A549 treated with AZD9567 at 1 μM for 4 hours (cell line): ENCODE data around the gene DYRK1B. TPM values are rescaled to one million over a fixed set of nuclear protein-coding genes. Genes with fewer than 3 reads are reported as not detected.

ENCODE experiments used
- total RNA-seq: library from RNA; stranded (reverse); fragments of 200-300 nt; extraction: Qiagen RNA extraction; gene quantifications from 5 replicates; pipeline ENCODE4 v1.2.3, GENCODE V29; 2022; ENCODE audit not compliant: insufficient read depth

The DYRK1B gene
- 12.6 to 21.5 TPM (median 21.4 TPM) in 5 replicates for total RNA-seq

DNA sequence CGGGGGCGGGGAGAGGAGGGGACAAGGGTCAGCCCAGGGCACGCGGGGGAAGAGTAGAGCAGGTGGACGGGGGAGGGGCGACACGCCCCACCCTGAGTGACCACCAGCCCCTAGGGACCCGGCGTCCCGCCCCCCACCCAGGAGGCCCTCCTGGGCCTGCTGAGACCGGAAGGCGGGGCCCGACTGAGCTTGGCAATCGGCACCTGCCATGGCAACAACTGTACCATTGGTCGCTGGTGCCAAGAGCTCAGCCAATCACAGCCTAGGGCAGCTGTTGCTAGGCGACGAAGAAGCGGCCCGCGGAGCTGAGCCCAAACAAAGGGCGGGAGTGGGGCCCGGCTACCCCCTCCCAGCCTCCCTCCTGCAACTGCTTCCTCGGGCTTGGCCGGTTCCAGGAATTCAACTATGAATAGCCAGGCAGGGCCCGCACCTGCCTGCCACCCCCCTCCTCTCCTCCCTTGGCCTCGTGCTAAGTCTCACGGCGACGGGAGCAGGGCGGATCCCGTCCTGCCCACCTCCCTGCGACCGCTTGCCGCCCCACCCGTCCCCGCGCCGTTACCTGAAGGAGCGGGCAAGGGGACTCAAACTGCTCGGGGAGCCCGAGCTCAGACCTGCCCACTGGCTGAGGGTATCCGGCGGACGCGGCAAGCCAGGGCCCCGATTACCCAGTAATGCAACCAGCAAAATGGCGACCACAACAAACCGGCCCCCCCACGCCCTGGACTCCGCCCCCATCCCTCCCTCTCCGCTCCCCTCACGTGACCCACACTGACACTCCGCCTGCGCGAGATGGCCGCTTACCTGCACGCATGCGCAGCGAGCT lies at the start of gene DYRK1B:
Gene DYRK1B (minus strand): TSS at position 699 of the 823 bp plus-strand sequence. CDS start 2,295 bp downstream, outside the sequence.

GRCh38 chr19:39845933-39846677 lies 12.1 kb upstream of the DYRK1B start, which contains the start of gene FBL:
TSS of gene FBL (minus strand) at chr19:39846379. CDS start at chr19:39846300, 79 bp downstream.

DNA sequence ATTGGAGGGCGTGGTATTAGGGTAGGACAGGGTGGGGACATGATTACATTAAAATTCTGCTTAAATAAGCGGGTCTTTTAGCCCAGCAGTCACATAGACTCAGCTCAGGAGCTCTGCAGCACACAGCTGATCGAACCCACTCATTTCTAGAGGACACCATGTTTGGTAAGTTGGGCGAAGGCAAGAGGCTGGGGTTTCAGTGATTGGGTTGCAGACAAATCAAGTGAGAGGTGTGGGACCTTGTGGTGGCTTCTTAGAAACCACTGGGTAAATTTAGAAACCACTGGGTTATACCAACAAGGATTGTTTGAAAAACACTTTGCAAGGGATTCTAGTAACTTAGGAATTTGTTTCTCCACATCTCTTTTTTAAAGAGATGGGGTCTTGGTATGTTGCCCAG lies 55.2 kb downstream of the DYRK1B start, which contains the start of gene LEUTX:
Gene LEUTX (plus strand): TSS at position 92 of the 400 bp plus-strand sequence. CDS start 67 bp downstream, at position 159.

Other genes starting within 250 kb of the DYRK1B start
- not detected in 5 replicates for gene LGALS13, start 231.6 kb downstream of the DYRK1B start, total RNA-seq
- not detected in 5 replicates for gene LGALS16, start 178.2 kb downstream of the DYRK1B start, total RNA-seq
- not detected in 5 replicates for gene LGALS14, start 129.7 kb downstream of the DYRK1B start, total RNA-seq
- gene CLC, start 96.1 kb downstream of the DYRK1B start, total RNA-seq: not detected in 5 replicates
- gene LEUTX, start 55.3 kb downstream of the DYRK1B start, total RNA-seq: not detected in 5 replicates
- gene FBL, start 12.2 kb upstream of the DYRK1B start, total RNA-seq: 671 to 741 TPM (median 735 TPM) in 5 replicates
- 0.69 to 1.2 TPM (median 0.86 TPM) in 5 replicates for gene FCGBP, start 100.5 kb upstream of the DYRK1B start, total RNA-seq
- gene PSMC4, start 137.0 kb upstream of the DYRK1B start, total RNA-seq: 252 to 298 TPM (median 272 TPM) in 5 replicates
- gene ZNF546, start 162.9 kb upstream of the DYRK1B start, total RNA-seq: 1.4 to 2.2 TPM (median 1.6 TPM) in 5 replicates
- 2.6 to 6.4 TPM (median 4.8 TPM) in 5 replicates for gene ZNF780B, start 222.1 kb upstream of the DYRK1B start, total RNA-seq